ENCODE data around the gene LRMDA.
A peak's percentile ranks its signal among the peaks of the same experiment; 100 is the strongest.
"Not testable (repeated sequence)": the region's sequence is repeated elsewhere in the genome, so short reads cannot be mapped to it uniquely, and the experiment has no call there.

LRMDA gene

DNA sequence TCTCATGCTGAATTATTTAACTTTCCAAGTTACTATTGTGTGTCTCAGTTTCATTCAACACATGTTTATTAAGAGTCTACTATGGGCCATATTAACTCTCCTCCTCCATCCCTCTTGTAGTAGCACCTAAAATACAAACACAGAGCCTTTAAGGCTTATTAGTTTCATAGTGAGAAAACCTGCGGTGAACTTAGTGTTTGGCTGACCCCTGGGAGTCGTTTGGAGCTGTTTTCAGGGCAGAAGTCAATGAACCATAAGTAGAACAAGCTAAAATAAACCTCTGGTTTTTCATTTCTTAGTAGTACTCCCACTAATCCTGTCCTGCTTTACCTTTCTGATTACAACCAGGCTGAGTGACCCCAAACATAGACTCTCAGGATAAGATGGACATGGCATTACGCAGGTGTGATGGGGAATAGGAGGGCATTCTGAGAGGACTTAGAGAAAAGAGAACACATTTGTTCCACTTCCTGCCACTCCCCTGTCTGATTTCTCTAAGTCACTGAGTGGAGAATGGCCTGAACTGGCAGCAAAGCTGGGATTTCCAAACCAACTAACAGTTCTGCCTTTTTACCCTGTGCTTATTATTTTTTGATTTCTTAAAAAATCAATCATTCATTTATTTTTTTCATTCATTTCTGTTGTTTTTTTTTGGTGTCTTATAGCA, 74.5 kb downstream of the LRMDA start:
- DNase-seq (ENCODE audit: low read depth, low spot score), result no peak

DNA sequence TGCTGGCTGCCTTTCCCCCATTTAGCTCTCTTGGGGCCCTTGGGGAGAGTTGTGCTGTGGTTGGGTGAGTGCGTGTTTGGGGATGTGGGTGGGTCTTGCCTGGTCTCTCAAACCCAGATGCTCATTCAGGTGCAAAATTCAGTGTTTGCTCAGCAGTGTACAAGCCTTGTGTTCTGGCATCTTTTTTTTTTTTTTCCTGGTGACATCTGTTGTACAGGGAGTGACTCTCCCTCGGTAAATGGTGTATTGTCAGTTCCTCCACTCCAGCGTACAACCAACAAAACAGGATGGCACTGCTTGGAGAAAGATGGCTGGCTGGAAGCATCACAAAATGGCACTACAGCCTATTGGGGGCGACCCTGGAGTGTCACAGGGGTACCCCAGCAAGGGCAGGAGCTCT, 75.5 kb downstream of the LRMDA start:
- no peak for DNase-seq (ENCODE audit: low read depth, low spot score)

GRCh38 chr10:75507469-75507868, 76.0 kb downstream of the LRMDA start:
- DNase-seq (ENCODE audit: low read depth, low spot score), result no peak

DNA sequence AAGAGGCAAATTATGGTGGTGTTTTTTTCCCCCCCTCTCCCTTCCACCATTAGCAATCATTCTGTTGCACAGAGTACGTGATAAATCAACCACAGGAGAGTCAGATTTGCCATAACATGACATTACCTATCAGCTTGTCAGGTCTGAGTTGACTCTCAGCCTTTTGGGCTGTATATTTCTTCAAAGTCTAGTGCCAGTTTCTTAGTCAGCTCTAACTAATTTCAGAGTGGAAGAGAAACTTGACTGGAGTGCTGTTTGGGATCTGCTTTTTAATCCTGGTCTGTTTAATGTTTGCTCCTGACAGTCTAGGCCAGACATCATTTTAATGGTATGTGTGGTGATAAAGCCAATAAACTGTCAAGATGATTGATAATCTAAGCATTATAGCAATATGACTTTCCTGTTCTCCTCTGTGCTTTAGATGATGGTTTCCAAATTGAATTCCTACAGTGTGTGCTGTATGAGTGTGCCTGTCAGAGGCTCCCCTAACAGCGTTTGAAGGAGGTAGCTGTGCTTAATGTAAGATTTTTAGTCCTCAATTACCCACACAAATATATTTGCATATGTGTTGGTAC, 76.9 kb downstream of the LRMDA start:
- peak; percentile 74 for DNase-seq (ENCODE audit: low read depth, low spot score)

GRCh38 chr10:75508814-75509306, 77.4 kb downstream of the LRMDA start:
- DNase-seq (ENCODE audit: low read depth, low spot score), result peak; percentile 41

DNA sequence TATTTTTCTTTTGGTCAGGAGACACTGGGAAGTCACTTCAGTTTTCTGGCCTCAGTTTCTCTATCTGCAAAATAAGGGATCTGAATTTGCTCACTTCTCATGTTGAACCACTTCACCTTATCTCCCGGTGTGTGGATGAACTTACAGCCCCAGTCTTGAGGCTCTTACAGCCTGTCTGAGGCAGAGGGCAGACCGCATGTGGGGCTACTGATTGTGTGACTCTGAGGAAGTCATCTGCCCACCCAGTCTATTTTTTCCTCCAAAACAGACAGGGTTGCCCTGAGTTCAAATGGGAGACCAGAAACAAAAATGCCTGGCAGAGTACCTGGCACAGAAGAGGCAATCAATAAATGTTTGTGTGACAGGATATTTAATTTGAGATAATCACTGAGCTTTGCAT, 78.3 kb downstream of the LRMDA start:
- no peak for DNase-seq (ENCODE audit: low read depth, low spot score)

- DNase-seq (ENCODE audit: low read depth, low spot score), result no peak
Measured at GRCh38 chr10:75511011-75511410, 79.6 kb downstream of the LRMDA start.

DNA sequence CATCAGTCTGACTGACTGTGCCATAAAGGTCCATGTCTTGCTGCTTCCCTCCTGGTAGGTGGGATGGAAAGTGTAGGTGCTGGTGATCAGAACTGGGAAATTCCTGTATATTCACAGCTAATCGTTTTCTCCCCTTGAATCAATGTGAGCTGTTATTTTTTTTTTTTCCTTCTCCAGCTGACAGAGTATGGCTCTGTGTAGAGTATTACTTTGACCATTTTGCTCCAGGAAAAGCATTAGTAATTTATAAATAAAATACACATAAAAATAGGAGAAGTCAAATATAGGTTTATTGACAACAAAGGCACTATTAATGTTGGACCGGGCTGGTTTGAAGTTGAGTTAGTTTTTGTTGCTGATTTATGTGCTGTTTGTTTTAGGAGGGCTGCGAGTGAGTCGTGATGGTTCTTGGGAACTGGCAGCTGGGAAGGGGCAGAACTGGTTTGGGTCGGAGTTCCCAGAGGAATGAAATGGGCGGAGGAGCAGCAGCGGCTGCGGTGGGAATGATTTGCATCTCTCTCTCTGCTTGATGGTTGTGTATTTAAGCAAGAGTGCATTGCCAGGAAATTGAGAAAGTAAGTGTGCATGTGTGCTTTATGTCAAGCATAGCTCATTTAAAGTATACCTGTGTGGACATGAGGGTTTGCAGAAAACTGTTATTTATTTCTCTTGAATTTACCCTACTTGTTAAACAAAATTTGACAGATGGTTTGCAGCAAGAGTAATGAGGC, 80.9 kb downstream of the LRMDA start:
- DNase-seq (ENCODE audit: low read depth, low spot score), result peak; percentile 32

DNA sequence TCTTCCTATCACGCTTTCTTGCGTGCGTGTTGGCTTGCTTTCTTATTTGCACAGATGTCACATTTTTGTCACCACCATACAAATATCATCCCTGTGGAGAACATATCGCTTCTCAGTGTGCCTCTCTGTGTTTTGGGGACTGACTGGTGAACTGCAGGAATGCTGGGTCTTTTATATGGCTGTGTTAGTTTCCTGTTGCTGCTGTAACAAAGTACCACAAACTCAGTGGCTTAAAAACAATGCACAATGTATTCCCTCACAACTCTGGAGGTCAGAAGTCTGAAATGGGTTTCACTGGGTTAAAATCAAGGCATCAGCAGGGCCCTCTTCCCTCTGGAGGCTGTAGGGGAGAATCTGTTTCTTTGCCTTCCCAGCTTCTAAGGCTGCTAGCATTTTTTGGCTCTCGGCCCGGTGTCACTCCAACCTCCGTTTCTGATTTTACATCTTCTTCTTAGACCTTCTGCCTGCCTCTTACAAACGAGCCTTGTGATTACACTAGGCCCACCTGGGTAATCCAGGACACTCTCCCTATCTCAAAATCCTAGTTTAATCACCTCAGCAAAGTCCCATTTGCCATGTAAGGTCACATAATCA, 82.0 kb downstream of the LRMDA start:
- DNase-seq (ENCODE audit: low read depth, low spot score), result no peak

DNA sequence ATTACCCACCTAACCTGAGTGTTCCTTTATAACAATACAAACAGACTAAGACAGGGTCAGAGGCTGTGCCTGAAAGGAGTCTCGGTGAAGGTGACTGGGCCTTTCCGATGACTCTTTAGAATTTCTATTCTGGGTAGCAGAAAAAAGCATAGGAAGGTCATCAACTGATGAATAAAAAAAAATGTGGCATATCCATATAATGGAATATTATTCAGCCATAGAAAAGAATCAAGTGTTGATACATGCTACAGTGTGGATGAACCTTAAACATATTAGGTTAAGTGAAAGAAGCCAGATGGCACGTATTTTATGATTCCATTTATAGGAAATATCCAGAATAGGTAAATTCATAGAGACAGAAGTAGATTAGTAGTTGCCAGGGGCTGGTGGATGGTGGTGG, 83.4 kb downstream of the LRMDA start:
- no peak for DNase-seq (ENCODE audit: low read depth, low spot score)

DNA sequence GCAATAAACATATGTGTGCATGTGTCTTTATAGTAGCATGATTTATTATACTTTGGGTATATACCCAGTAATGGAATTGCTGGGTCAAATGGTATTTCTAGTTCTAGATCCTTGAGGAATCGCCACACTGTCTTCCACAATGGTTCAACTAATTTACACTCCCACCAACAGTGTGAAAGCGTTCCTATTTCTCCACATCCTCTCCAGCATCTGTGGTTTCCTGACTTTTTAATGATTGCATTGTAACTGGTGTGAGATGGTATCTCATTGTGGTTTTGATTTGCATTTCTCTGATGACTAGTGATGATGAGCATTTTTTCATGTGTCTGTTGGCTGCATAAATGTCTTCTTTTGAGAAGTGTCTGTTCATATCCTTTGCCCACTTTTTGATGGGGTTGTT, 84.7 kb downstream of the LRMDA start:
- not testable (repeated sequence) for DNase-seq (ENCODE audit: low read depth, low spot score)

DNA sequence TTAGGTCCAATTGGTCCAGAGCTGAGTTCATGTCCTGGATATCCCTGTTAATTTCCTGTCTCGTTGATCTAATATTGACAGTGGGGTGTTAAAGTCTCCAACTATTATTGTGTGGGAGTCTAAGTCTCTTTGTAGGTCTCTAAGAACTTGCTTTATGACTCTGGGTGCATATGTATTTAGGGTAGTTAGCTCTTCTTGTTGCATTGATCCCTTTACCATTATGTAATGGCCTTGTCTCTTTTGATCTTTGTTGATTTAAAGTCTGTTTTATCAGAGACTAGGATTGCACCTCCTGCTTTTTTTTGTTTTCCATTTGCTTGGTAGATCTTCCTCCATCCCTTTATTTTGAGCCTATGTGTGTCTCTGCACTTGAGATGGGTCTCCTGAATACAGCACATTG, 87.8 kb downstream of the LRMDA start:
- not testable (repeated sequence) for DNase-seq (ENCODE audit: low read depth, low spot score)

DNA sequence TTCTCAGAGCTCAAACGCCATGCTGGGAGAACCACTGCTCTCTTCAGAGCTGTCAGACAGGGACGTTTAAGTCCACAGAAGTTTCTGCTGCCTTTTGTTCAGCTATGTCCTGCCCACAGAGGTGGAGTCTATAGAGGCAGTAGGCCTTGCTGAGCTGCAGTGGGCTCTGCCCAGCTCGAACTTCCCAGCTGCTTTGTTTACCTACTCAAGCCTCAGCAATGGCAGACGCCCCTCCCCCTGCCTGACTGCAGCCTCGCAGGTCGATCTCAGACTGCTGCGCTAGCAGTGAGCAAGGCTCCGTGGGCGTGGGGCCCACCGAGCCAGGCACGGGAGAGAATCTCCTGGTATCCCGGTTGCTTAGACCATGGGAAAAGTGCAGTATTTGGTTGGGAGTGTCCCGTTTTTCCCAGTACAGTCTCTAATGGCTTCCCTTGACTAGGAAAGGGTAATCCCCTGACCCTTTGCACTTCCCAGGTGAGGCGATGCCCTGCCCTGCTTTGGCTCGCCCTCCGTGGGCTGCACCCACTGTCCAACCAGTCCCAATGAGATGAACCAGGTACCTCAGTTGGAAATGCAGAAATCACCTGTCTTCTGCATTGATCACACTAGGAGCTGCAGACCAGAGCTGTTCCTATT, 89.9 kb downstream of the LRMDA start:
- DNase-seq (ENCODE audit: low read depth, low spot score), result not testable (repeated sequence)

DNA sequence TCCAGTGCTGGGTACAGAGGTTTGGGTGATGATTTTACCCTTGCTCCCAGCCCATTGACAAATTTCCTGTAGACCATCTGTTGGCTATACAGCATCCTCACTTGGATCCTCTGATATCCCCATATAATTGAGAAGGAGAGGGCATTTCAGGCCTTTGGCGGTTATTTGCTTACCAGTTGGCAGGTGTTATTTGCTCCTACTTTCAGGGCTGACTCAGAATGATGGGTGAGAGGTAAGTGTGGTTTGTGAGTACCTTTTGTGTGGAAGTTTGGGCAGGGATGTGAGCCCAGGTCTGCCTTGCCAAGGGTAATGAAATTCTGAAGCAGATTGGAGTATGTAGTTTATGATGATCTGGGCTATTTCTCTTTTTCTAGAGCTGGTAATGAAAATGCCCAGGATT, 93.6 kb downstream of the LRMDA start:
- no peak for DNase-seq (ENCODE audit: low read depth, low spot score)

DNA sequence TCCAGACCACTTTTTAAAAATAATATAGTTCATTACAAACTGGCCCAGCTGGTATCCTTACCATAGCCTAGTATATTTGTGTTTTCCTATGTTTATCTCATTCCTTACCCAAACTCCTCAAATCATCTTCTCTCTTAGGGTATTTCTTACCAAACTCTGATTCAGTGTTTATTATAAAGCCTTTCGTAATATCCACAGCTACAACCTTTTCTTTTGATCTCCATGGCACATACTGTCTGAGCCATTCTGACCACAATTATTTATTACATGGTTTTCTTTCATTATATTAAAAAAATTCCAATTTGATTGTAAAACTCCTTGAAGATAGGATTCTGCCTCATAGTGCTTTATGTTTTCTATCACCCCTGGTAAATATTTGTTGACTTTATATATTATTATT, 94.2 kb downstream of the LRMDA start:
- DNase-seq (ENCODE audit: low read depth, low spot score), result no peak

GRCh38 chr10:75527542-75527941, 96.1 kb downstream of the LRMDA start:
- no peak for DNase-seq (ENCODE audit: low read depth, low spot score)

- no peak for DNase-seq (ENCODE audit: low read depth, low spot score)
Measured at GRCh38 chr10:75528392-75528791, 97.0 kb downstream of the LRMDA start.

- DNase-seq (ENCODE audit: low read depth, low spot score), result peak; percentile 70
Measured at GRCh38 chr10:75530299-75530698, 98.9 kb downstream of the LRMDA start.

DNA sequence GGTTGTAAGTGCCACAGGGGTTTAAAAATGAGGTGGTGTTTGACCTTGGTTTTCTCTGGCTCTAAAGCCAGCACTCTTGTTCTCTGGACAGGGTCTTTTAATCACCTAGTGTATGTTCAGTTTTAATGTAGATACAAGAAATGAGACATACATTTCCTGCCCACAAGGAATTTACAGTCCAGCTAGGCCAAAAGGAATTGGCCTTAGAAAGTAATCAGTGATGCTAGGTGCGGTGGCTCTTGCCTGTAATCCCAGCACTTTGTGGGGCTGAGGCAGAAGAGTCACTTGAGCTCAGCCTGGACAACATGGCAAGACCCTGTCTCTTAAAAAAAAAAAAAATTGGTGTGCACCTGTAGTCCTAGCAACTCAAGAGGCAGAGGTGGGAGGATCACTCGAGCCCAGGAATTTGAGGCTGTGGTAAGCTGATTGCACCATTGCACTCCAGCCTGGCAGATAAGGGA, 100.2 kb downstream of the LRMDA start:
- no peak for DNase-seq (ENCODE audit: low read depth, low spot score)

DNA sequence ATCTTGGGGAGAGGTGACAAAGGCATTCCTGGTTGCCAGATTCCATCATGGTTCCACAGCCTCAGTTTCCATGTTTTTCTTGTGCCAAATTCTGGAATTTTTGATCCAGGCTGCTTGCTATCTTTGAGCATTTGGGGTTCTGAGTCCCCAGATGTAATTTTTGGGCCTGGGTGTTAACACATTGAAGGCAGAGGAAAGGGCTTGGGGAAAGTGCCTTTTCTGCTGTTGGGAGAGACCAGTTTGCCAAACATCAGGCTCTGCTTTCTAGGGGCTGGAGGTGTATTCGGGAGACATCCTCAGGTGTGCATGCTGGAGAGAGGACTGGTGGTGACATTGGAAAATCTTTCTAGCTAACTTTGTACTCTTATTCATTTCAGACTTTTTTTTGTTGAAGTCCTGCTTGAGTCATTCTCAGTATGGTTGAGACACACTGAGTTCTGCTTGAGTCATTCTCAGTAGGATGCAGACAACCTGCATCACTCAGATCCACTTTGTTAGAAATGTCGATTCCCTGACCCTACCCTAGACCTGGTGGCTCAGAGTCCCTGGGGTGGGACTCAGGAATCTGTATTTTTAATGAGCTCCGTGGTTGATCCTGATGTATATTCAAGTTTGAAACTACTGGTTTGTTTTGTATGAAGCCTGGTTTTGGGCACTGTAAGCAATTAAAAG, 101.0 kb downstream of the LRMDA start:
- peak; percentile 44 for DNase-seq (ENCODE audit: low read depth, low spot score)

- no peak for DNase-seq (ENCODE audit: low read depth, low spot score)
Measured at GRCh38 chr10:75538144-75538543, 106.7 kb downstream of the LRMDA start.

Measured in astrocyte of the hippocampus (primary cell).